GM10266 (cell line): ENCODE data around the gene PGC.
A peak's percentile ranks its signal among the peaks of the same experiment; 100 is the strongest.

Source experiments
- DNase-seq: peaks from one replicate; pipeline ENCODE4 v3.0.0; 2012; ENCODE audit errors: extremely low spot score
- CTCF ChIP-seq: IDR thresholded peaks from 2 replicates; pipeline ENCODE4 v1.5.1; 2012; ENCODE audit warnings: mild to moderate bottlenecking, low read depth; ENCODE audit not compliant: control insufficient read depth, insufficient read depth; ENCODE audit errors: missing control alignments

Gene PGC

DNA sequence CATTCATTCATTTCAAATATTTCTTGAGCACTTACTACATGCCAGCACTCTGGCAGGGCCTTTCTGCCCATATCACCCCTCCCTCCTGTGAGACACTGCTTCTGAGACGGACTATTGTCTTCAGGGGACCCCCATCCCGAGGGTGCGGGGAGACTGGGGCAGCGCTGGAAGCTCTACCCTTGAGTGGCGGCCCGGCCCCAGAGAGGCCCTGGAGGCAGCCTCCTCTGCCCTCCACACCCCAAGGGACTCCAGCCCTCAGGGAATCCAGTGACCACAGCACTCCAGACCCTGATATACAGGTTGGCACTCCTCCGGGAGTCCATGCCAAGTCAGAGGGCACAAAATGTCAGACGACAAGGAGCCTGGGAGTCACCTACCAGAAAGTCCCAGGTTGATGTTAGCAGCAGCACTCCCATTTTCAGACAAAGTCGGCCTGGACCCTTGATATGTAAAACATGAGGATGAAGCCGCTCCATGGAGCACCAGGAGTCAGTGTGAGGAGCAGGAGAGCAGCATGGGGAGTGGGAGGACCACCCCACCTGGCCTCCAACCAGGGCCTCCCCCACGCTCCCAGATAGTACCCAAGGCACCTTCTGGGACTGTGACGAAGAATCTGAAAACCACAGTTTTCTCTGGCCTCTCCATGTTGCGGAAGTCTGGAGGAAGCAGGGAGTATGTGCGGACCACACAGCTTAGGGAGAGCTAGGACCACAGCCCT lies 32.5 kb downstream of the PGC start:
- DNase-seq: no peak
- no peak for TF ChIP-seq CTCF

- no peak for TF ChIP-seq CTCF
- peak; percentile 49 for DNase-seq
These were observed 33.4 kb downstream of the PGC start for GRCh38 chr6:41713650-41714291.

DNA sequence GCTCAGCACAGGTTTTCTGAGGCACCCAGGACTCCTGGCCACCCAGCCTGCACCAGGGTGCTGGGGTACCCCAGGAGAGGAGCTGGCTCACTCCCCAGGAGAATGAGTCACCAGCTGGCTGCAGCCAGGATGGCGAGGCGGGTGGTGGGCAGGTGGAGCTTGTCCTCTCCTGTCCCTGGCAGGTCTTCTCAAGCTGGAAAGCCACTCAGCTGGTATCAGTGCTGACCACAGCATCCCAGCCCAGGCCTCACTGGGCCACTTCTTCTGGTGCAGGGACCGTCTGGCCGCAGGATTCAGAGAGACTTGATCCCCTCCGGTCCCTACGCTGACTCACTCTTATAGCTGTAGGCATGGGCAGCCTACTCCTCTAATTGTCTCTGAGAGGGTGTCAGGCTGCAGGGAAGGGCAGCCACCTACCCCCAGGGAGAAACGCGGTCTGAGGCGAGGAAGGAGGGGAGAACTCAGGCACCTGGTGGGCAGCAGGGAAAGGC lies 34.0 kb downstream of the PGC start:
- DNase-seq: no peak

GRCh38 chr6:41712651-41713103 lies 34.5 kb downstream of the PGC start:
- TF ChIP-seq CTCF: no peak
- DNase-seq: no peak

More for the DNA sequence above, 34.0 kb downstream of the PGC start:
- TF ChIP-seq CTCF: no peak

- no peak for DNase-seq
- no peak for TF ChIP-seq CTCF
These were observed 35.7 kb downstream of the PGC start for GRCh38 chr6:41711323-41712038.

- TF ChIP-seq CTCF: no peak
- DNase-seq: no peak
These were observed 37.8 kb downstream of the PGC start for GRCh38 chr6:41709375-41709774.
